Kidney (tissue), 14 donors: ENCODE measurements around the gene CHTF8. TPM values are rescaled to one million over a fixed set of nuclear protein-coding genes. Genes with fewer than 3 reads are reported as not detected.

Source experiments
- DNase-seq, 5 donors: peaks; one replicate each; pipeline ENCODE4 v3.0.0-alpha.2; 2013 to 2020
- FAIRE-seq: peaks from 2 replicates; lab custom pipeline; 2012; peaks lifted over from hg19 to GRCh38; lab: Jason Lieb, UNC
- H3K27ac ChIP-seq, 2 donors: one replicate each; pipeline ENCODE4 v1.7.0; 2013; ENCODE audit warnings: low read depth in 2 of 2, low read length in 2 of 2, inconsistent platforms in 1 of 2
- H3K27me3 ChIP-seq: one replicate; pipeline ENCODE4 v1.7.1; 2013; ENCODE audit warnings: low read length, inconsistent platforms; ENCODE audit not compliant: control insufficient read depth, insufficient read depth
- H3K36me3 ChIP-seq, 3 donors: one replicate each; pipeline versions ENCODE4 v1.7.0 to v1.7.1; 2013; ENCODE audit warnings: low read length in 3 of 3, control low read depth in 1 of 3, inconsistent platforms in 1 of 3; ENCODE audit not compliant: insufficient read depth in 3 of 3, control insufficient read depth in 2 of 3
- H3K4me1 ChIP-seq, 3 donors: one replicate each; pipeline versions ENCODE4 v1.7.0 to v1.7.1; 2013; ENCODE audit warnings: low read length in 3 of 3, inconsistent platforms in 1 of 3, low read depth in 1 of 3; ENCODE audit not compliant: control insufficient read depth in 2 of 3, insufficient read depth in 2 of 3
- H3K4me3 ChIP-seq, 3 donors: one replicate each; pipeline versions ENCODE4 v1.7.0 to v1.8.1; 2013; ENCODE audit warnings: low read length in 3 of 3, control low read depth in 1 of 3, inconsistent platforms in 1 of 3
- H3K9ac ChIP-seq, 3 donors: one replicate each; pipeline versions ENCODE4 v1.7.0 to v1.7.1; 2013; ENCODE audit warnings: low read length in 3 of 3, control low read depth in 1 of 3, inconsistent platforms in 1 of 3
- H3K9me3 ChIP-seq, 3 donors: one replicate each; pipeline versions ENCODE4 v1.7.0 to v1.7.1; 2013; ENCODE audit warnings: low read length in 3 of 3, control low read depth in 1 of 3, inconsistent platforms in 1 of 3; ENCODE audit not compliant: control insufficient read depth in 2 of 3, insufficient read depth in 1 of 3
- intact Hi-C: fragments of 100-400 bp; cut with DNase I; formaldehyde crosslinking; loops from one replicate; pipeline ENCODE4 v1.11.1; 2022
- polyA plus RNA-seq: library from polyadenylated mRNA; stranded (reverse); fragments of 350-450 nt; fragmentation: Illumina TruSeq; extraction: RNeasy Lipid Tissue Mini Kit (QIAGEN cat#74804); gene quantifications from one replicate; pipeline ENCODE4 v1.2.3, GENCODE V29; 2014; ENCODE audit warnings: low read depth, low replicate concordance; ENCODE audit not compliant: insufficient read depth
- total RNA-seq: library from RNA; stranded (reverse); fragmentation: NEBNext Ultra II Directional; extraction: Animal tissue kit (Norgen Biotek cat#: 25700); gene quantifications from one replicate; pipeline ENCODE4 v1.2.1, GENCODE V29; 2021
- TF ChIP-seq, protein P1 (sequence below): IDR thresholded peaks from 3 replicates; pipeline ENCODE4 v1.5.1; 2012; ENCODE audit warnings: mild to moderate bottlenecking, moderate library complexity, borderline replicate concordance; ENCODE audit not compliant: insufficient read depth; ENCODE audit errors: extremely low read depth
- donor health status: control.
- donor health status: control.
- donor health status: control.
- donor health status: control.
- donor health status: control.
- donor health status: DM: yes; HTN: yes; CAD: no.
- donor health status: Normal renal cell carcinoma (clear cell type).

Gene CHTF8
- total and polyA plus RNA-seq, 2 donors from 2014 or later = 124 to 163 TPM

DNA sequence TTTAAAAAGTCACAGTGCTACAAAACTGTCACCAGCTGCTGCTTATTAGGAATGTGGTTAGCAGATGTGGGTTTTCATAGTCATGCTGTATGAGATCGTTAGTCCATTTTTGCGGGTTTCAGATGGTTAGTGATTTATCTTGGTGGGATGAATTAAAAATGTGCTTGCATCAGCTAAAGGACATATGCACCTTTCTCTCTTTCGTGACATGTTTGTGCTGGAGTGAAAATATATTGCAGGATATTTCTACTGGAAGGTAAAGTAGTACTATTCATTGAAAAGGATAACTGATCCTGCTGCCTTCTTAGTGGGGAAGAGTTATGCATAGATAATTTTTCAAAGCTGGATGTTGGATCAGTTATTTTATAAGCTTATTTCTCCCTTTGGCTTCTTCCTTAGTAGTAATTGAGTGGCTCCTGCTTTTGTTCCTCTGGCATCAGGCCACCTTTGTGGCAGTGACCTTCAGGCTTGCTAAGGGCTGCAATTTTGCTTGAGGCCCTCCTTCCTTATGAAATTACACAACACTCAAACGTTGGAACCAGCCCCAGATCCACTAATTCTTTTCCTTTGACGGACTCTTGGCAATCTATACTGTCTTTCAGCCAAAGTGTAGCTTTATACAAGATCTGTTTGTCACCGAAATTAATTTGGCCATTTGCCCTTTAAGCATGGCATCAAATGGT, 47.1 kb upstream of the CHTF8 start:
- intact Hi-C loops = no loop called here
- Histone ChIP-seq H3K9ac (peak overlapping the region in 1 of 3 donors; percentile 10), H3K27ac (peak overlapping the region; percentile 57 to 60), H3K4me1 (peaks cover 0 to 15% (median 15%) of the 10 kb centered on the region in 3 donors), H3K27me3 (no peaks in the 10 kb centered on the region), H3K36me3 (no peaks in the 10 kb centered on the region), H3K4me3 (no peak overlapping the region), H3K9me3 (no peaks in the 10 kb centered on the region)
- FAIRE-seq = peak; percentile 33
- TF ChIP-seq, protein P1, sequence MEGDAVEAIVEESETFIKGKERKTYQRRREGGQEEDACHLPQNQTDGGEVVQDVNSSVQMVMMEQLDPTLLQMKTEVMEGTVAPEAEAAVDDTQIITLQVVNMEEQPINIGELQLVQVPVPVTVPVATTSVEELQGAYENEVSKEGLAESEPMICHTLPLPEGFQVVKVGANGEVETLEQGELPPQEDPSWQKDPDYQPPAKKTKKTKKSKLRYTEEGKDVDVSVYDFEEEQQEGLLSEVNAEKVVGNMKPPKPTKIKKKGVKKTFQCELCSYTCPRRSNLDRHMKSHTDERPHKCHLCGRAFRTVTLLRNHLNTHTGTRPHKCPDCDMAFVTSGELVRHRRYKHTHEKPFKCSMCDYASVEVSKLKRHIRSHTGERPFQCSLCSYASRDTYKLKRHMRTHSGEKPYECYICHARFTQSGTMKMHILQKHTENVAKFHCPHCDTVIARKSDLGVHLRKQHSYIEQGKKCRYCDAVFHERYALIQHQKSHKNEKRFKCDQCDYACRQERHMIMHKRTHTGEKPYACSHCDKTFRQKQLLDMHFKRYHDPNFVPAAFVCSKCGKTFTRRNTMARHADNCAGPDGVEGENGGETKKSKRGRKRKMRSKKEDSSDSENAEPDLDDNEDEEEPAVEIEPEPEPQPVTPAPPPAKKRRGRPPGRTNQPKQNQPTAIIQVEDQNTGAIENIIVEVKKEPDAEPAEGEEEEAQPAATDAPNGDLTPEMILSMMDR = no peak
- DNase-seq = peak in 3 of 5 donors; percentile 62 to 89 (median 89)

GRCh38 chr16:69176033-69176800, 43.8 kb upstream of the CHTF8 start:
- Histone ChIP-seq H3K9me3 (no peaks in the 10 kb centered on the region), H3K4me1 (peaks cover 0 to 15% (median 13%) of the 10 kb centered on the region in 3 donors), H3K9ac (no peak overlapping the region), H3K27me3 (no peaks in the 10 kb centered on the region), H3K27ac (no peak overlapping the region), H3K36me3 (no peaks in the 10 kb centered on the region), H3K4me3 (no peak overlapping the region)
- intact Hi-C loops = no loop called here
- TF ChIP-seq, protein P1 = no peak
- FAIRE-seq (no peak), DNase-seq (no peak)

- intact Hi-C loops = no loop called here
These were observed 39.1 kb upstream of the CHTF8 start for GRCh38 chr16:69171325-69172084.

More at GRCh38 chr16:69171325-69172084, 39.1 kb upstream of the CHTF8 start:
- H3K27ac ChIP-seq = peak overlapping the region; percentile 45 to 88
- H3K27me3 ChIP-seq = no peaks in the 10 kb centered on the region
- peaks cover 0 to 16% (median 16%) of the 10 kb centered on the region in 3 donors for H3K36me3 ChIP-seq
- H3K9ac ChIP-seq = peak overlapping the region in 1 of 3 donors; percentile 53
- FAIRE-seq = no peak
- no peak overlapping the region for H3K4me3 ChIP-seq
- no peaks in the 10 kb centered on the region for H3K9me3 ChIP-seq
- peak in 3 of 5 donors; percentile 18 to 83 (median 76) for DNase-seq
- H3K4me1 ChIP-seq = peaks cover 0 to 8% (median 7%) of the 10 kb centered on the region in 3 donors
- TF ChIP-seq, protein P1 = no peak
